Sigmoid colon (tissue), 4 donors: ENCODE results near the gene CBFA2T2.

Experiments used
- EP300 ChIP-seq, 4 donors: sonication (generic); formaldehyde crosslinking; IDR thresholded peaks; one replicate each; pipeline ENCODE4 v1.6.1; 2017; ENCODE audit warnings: antibody characterized with exemption in 4 of 4
- POLR2AphosphoS5 ChIP-seq, 4 donors: sonication (generic); formaldehyde crosslinking; IDR thresholded peaks; one replicate each; pipeline ENCODE4 v1.6.1; 2017; ENCODE audit warnings: antibody characterized with exemption in 4 of 4
- TF ChIP-seq, protein P1 (sequence below), 4 experiments: fragments of 450-650 bp in 3 of 4; fragments of 200-600 bp in 1 of 4; IDR thresholded peaks; one replicate each; pipeline ENCODE4 v1.5.1; 2016 to 2019; ENCODE audit warnings: antibody characterized with exemption in 4 of 4, mild to moderate bottlenecking in 3 of 4, moderate library complexity in 2 of 4

DNA sequence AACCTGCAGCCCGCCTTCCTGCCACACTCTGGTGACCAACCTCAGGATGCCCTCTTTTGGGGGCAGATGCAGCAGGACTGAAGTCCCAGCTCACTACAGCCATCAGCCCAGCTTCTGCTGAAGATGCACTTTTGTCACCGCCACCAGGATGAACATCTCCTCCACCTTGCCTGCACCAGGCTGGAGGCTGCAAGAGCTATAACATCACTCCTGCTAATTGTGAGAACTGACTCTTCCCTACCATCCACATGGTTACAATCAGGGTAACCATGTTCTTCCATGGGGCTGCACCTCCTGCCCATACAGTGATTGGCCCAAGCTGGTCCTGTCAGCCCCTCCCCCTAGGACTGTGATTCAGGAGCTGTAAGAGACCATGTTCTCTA lies 174.9 kb downstream of the CBFA2T2 start:
- no peak for TF ChIP-seq EP300 (IDR thresholded peaks at IDR 0.05)
- TF ChIP-seq, protein P1, sequence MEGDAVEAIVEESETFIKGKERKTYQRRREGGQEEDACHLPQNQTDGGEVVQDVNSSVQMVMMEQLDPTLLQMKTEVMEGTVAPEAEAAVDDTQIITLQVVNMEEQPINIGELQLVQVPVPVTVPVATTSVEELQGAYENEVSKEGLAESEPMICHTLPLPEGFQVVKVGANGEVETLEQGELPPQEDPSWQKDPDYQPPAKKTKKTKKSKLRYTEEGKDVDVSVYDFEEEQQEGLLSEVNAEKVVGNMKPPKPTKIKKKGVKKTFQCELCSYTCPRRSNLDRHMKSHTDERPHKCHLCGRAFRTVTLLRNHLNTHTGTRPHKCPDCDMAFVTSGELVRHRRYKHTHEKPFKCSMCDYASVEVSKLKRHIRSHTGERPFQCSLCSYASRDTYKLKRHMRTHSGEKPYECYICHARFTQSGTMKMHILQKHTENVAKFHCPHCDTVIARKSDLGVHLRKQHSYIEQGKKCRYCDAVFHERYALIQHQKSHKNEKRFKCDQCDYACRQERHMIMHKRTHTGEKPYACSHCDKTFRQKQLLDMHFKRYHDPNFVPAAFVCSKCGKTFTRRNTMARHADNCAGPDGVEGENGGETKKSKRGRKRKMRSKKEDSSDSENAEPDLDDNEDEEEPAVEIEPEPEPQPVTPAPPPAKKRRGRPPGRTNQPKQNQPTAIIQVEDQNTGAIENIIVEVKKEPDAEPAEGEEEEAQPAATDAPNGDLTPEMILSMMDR (IDR thresholded peaks at IDR 0.05) = no peak
- no peak for TF ChIP-seq POLR2AphosphoS5 (IDR thresholded peaks at IDR 0.05)
